HCT116 (cell line): ENCODE results near the gene IFITM2. TPM values are rescaled to one million over a fixed set of nuclear protein-coding genes. Genes with fewer than 3 reads are reported as not detected.

Experiments used
- ATAC-seq: fragments of 200-7000 bp; cut with Tn5 transposase; 2 replicates; pipeline ENCODE4 v1.9.1; 2020; ENCODE audit warnings: mild to moderate bottlenecking, moderate library complexity
- BruUV-seq: library from RNA; stranded (reverse); fragments of 400-500 nt; replicated peaks from 2 replicates; lab custom pipeline; 2021; lab: Mats Ljungman, UMichigan
- CTCF ChIA-PET: fragments of 300-600 bp; sonication (Branson Sonifier 250); formaldehyde crosslinking; loops from one replicate; lab custom pipeline; 2021; ENCODE audit warnings: antibody characterized with exemption; lab: Charles Lee
- POLR2A ChIA-PET: fragments of 300-600, 350-600 bp; sonication (Branson Sonifier 250); formaldehyde crosslinking; loops from one replicate; lab custom pipeline; 2021; ENCODE audit warnings: antibody characterized with exemption; lab: Charles Lee
- RAD21 ChIA-PET, 2 experiments: fragments of 300-600 bp; sonication (Branson Sonifier 250); formaldehyde crosslinking; loops; one replicate each; lab custom pipeline; 2023; ENCODE audit warnings: low total read pairs in 2 of 2; ENCODE audit not compliant: uncharacterized antibody in 2 of 2, unreplicated experiment in 2 of 2, low non-redundant PET in 1 of 2; lab: Charles Lee
- DNase-seq: peaks from one replicate; pipeline ENCODE4 v3.0.0-alpha.2; 2010; ENCODE audit warnings: low read depth, low spot score
- H2AFZ ChIP-seq: fragments of 200-600 bp; shearing (Covaris generic), sonication (generic); 2 replicates; pipeline ENCODE4 v1.6.1; 2017; ENCODE audit warnings: low read depth, mixed run types, mixed read lengths, antibody characterized with exemption, low read length; ENCODE audit not compliant: poor library complexity, severe bottlenecking
- H3K27ac ChIP-seq: 2 replicates; pipeline ENCODE4 v1.5.1; 2012; ENCODE audit warnings: low read depth, low read length
- H3K27me3 ChIP-seq: fragments of 200-600 bp; sonication (generic); 2 replicates; pipeline ENCODE4 v1.6.1; 2016; ENCODE audit warnings: mixed run types, low read length, mixed read lengths; ENCODE audit not compliant: insufficient read depth
- H3K36me3 ChIP-seq, 2 experiments: fragments of 200-500 bp in 1 of 2; fragments of 200-600 bp in 1 of 2; sonication (Bioruptor generic) in 1 of 2; sonication (generic) in 1 of 2; 2 replicates each; pipeline versions ENCODE4 v1.5.1 to v1.6.1; 2014 to 2016; ENCODE audit warnings: low read length in 2 of 2, inconsistent platforms in 1 of 2, mixed read lengths in 1 of 2, mixed run types in 1 of 2; ENCODE audit not compliant: insufficient read depth in 2 of 2, control insufficient read depth in 1 of 2
- H3K4me1 ChIP-seq, 2 experiments: fragments of 200-600 bp in 1 of 2; sonication (generic) in 1 of 2; 2 replicates each; pipeline versions ENCODE4 v1.5.1 to v1.6.1; 2012 to 2017; ENCODE audit warnings: low read length in 2 of 2, inconsistent platforms in 1 of 2, mild to moderate bottlenecking in 1 of 2, mixed read lengths in 1 of 2, mixed run types in 1 of 2, moderate library complexity in 1 of 2; ENCODE audit not compliant: insufficient read depth in 2 of 2, control insufficient read depth in 1 of 2
- H3K4me2 ChIP-seq: fragments of 200-600 bp; sonication (generic); 2 replicates; pipeline ENCODE4 v1.6.1; 2017; ENCODE audit warnings: mixed run types, low read length, mixed read lengths
- H3K4me3 ChIP-seq, 2 experiments: fragments of 200-600 bp in 1 of 2; sonication (generic) in 1 of 2; replicated peaks in 1 of 2; 2 replicates each; pipeline ENCODE4 v1.5.1; 2011 to 2016; ENCODE audit warnings: low read length in 2 of 2, control low read depth in 1 of 2, low read depth in 1 of 2, mild to moderate bottlenecking in 1 of 2, mixed read lengths in 1 of 2, mixed run types in 1 of 2
- H3K79me2 ChIP-seq: fragments of 200-600 bp; sonication (generic); 2 replicates; pipeline ENCODE4 v1.6.1; 2017; ENCODE audit warnings: mild to moderate bottlenecking, mixed run types, low read length, moderate library complexity, mixed read lengths; ENCODE audit not compliant: insufficient read depth
- H3K9ac ChIP-seq: fragments of 200-600 bp; sonication (generic); 2 replicates; pipeline ENCODE4 v1.6.1; 2016; ENCODE audit warnings: low read length, mixed read lengths
- H3K9me2 ChIP-seq: fragments of 200-600 bp; sonication (generic), shearing (Covaris generic); 2 replicates; pipeline ENCODE4 v1.6.1; 2017; ENCODE audit warnings: mixed run types, mild to moderate bottlenecking, moderate library complexity; ENCODE audit not compliant: insufficient read depth
- H3K9me3 ChIP-seq, 2 experiments: fragments of 200-500 bp in 1 of 2; fragments of 200-600 bp in 1 of 2; sonication (Bioruptor generic) in 1 of 2; sonication (generic) in 1 of 2; 2 replicates each; pipeline ENCODE4 v1.6.1; 2014 to 2017; ENCODE audit warnings: low read length in 2 of 2, mixed read lengths in 2 of 2, inconsistent platforms in 1 of 2, low read depth in 1 of 2, mild to moderate bottlenecking in 1 of 2, mixed run types in 1 of 2, moderate library complexity in 1 of 2; ENCODE audit not compliant: control insufficient read depth in 1 of 2, insufficient read depth in 1 of 2
- H4K20me1 ChIP-seq: fragments of 200-600 bp; sonication (generic), shearing (Covaris generic); 2 replicates; pipeline ENCODE4 v1.6.1; 2017; ENCODE audit warnings: mixed run types, mild to moderate bottlenecking, moderate library complexity; ENCODE audit not compliant: insufficient read depth
- CBX3 ChIP-seq: IDR thresholded peaks from 2 replicates; pipeline ENCODE4 v1.6.1; 2012; ENCODE audit warnings: low read depth
- CEBPB ChIP-seq: IDR thresholded peaks from 2 replicates; pipeline ENCODE4 v1.6.1; 2012; ENCODE audit warnings: low read depth
- EGR1 ChIP-seq: IDR thresholded peaks from 2 replicates; pipeline ENCODE4 v1.6.1; 2012; ENCODE audit warnings: low read depth
- ELF1 ChIP-seq: IDR thresholded peaks from 2 replicates; pipeline ENCODE4 v1.6.1; 2012; ENCODE audit warnings: low read depth, borderline replicate concordance
- EZH2 ChIP-seq: fragments of 200-600 bp; sonication (generic); IDR thresholded peaks from 2 replicates; pipeline ENCODE4 v1.6.1; 2017; ENCODE audit warnings: antibody characterized with exemption, mixed run types
- EZH2phosphoT487 ChIP-seq: fragments of 200-600 bp; IDR thresholded peaks from 2 replicates; pipeline ENCODE4 v1.6.1; 2018; ENCODE audit warnings: antibody characterized with exemption, borderline replicate concordance
- JUND ChIP-seq: IDR thresholded peaks from 2 replicates; pipeline ENCODE4 v1.6.1; 2012
- POLR2A ChIP-seq: IDR thresholded peaks from 2 replicates; pipeline ENCODE4 v1.7.0; 2011; ENCODE audit warnings: borderline replicate concordance; ENCODE audit not compliant: insufficient read depth, insufficient read length; ENCODE audit errors: extremely low read depth
- RAD21 ChIP-seq: IDR thresholded peaks from 2 replicates; pipeline ENCODE4 v1.6.1; 2012; ENCODE audit warnings: low read depth, mild to moderate bottlenecking
- SIN3A ChIP-seq: IDR thresholded peaks from 2 replicates; pipeline ENCODE4 v1.6.1; 2012; ENCODE audit warnings: low read depth
- SP1 ChIP-seq: IDR thresholded peaks from 2 replicates; pipeline ENCODE4 v1.6.1; 2012; ENCODE audit warnings: low read depth
- YY1 ChIP-seq: IDR thresholded peaks from 2 replicates; pipeline ENCODE4 v1.6.1; 2011; ENCODE audit warnings: low read length, low read depth, moderate library complexity, mild to moderate bottlenecking; ENCODE audit not compliant: insufficient replicate concordance; ENCODE audit errors: extremely low read depth
- ZFX ChIP-seq: fragments of 450-650 bp; IDR thresholded peaks from 2 replicates; pipeline ENCODE4 v1.6.1; 2017
- ZNF274 ChIP-seq: fragments of 200-500 bp; sonication (Bioruptor generic); IDR thresholded peaks from 2 replicates; pipeline ENCODE4 v1.6.1; 2014; ENCODE audit warnings: mild to moderate bottlenecking, low read depth, low read length, inconsistent platforms
- intact Hi-C: fragments of 100-400 bp; cut with micrococcal nuclease; formaldehyde crosslinking; loops from 2 replicates; pipeline ENCODE4 v1.10.0; 2022
- total RNA-seq: library from RNA; stranded (reverse); gene quantifications from one replicate; pipeline ENCODE4 v1.2.1, GENCODE V29; 2021; ENCODE audit not compliant: unreplicated experiment
- TF ChIP-seq, protein P1 (sequence below): IDR thresholded peaks from 2 replicates; pipeline ENCODE4 v1.6.1; 2012

IFITM2 gene
- total RNA-seq, 1 experiment from 2014 or later: 106 TPM

DNA sequence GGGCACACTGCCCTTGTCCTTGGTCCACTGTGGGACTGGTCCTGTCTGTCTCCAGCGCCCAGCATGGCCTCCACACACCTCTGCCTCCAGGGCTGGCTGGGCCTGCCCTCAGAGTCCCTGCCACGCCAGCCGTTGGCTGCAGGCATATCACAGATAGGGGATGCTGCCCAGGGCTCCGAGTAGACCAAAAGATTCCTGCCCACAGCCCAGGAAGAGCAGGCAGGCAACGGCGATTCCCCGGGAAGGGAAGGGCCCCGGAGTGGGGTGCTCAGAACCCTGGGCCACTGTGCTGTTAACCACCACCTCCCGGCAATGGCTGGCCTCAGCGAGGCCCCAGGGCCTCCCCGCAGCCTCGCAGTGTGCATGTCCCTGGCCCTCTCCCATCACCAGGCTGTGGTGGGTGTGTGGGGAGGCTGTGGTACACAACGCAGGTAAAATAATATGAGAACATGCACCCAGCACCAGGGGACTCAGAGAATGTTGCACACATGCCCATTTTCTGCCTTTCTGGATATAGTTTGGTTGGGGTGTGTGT lies 10.5 kb upstream of the IFITM2 start (continued):
- TF ChIP-seq JUND: no peak
- no peak for TF ChIP-seq ZFX
- TF ChIP-seq, all 23 proteins: peak for 0

DNA sequence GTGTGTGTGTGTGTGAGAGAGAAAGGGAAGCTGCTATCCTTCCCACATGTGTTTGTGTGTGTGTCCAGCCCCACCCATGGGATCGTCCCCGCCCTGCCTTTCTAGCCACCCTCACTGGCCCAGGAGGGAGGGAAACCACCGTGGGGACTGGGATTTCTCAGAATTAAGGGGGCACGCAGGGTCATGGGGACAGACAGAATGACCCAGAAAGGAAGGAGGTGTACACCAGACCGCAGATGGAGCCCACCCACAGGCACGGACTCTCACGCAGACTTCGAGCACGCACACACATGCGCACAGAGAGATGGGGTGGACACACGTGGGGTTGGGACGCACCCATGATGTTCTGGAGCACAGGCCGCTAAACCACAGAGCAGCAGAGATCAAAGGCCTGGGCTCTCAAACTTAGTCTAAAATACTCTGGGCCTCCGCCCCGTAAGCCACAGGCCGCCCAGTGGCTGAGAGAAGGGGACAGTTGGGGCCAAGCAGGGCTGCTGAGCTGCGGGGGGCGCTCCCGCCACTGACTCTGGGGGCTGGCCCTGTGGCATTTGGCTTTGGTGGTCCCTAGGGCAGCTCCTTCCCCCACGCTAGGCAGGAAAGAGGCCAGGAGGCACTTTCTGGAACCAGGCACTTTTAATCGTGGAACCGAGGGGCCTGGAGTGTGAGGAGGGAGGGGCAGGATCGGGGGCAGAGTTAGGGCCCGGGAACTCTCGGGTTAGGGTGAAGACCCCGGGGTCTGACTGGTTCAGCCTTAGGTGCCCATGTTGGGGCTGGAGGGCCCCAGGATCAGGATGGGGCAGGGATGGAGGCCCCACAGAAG lies 9.8 kb upstream of the IFITM2 start:
- no peaks in the 10 kb centered on the region for H4K20me1 ChIP-seq
- DNase-seq (no peak), ATAC-seq (peak; percentile 10; the same call in 1 of the 2 replicates)
- intact Hi-C loops: no loop called here
- ChIA-PET POLR2A (interaction anchor here (1.3 kb wide), 1 partner anchor 10 kb away, joined by 3 read pairs; the partner anchor contains the start of gene IFITM2), RAD21 (no interaction called here), CTCF (no interaction called here)
- H3K9me2 ChIP-seq: no peaks in the 10 kb centered on the region
- H3K4me2 ChIP-seq: no peak overlapping the region
- peaks cover 0 to 3% of the 10 kb centered on the region in 2 experiments; a peak in 1 of 4 replicates for H3K4me1 ChIP-seq
- TF ChIP-seq CBX3: no peak
- H3K9me3 ChIP-seq: no peaks in the 10 kb centered on the region
- no peaks in the 10 kb centered on the region for H3K27me3 ChIP-seq
- H3K4me3 ChIP-seq: no peak overlapping the region
- no peak overlapping the region for H2AFZ ChIP-seq
- no peaks in the 10 kb centered on the region for H3K79me2 ChIP-seq
- H3K27ac ChIP-seq: no peak overlapping the region; the same call in 1 of the 2 replicates
- no TSS peak for BruUV-seq
- H3K9ac ChIP-seq: no peak overlapping the region
- H3K36me3 ChIP-seq: peaks cover 0 to 5% of the 10 kb centered on the region in 2 experiments; a peak in 2 of 4 replicates

DNA sequence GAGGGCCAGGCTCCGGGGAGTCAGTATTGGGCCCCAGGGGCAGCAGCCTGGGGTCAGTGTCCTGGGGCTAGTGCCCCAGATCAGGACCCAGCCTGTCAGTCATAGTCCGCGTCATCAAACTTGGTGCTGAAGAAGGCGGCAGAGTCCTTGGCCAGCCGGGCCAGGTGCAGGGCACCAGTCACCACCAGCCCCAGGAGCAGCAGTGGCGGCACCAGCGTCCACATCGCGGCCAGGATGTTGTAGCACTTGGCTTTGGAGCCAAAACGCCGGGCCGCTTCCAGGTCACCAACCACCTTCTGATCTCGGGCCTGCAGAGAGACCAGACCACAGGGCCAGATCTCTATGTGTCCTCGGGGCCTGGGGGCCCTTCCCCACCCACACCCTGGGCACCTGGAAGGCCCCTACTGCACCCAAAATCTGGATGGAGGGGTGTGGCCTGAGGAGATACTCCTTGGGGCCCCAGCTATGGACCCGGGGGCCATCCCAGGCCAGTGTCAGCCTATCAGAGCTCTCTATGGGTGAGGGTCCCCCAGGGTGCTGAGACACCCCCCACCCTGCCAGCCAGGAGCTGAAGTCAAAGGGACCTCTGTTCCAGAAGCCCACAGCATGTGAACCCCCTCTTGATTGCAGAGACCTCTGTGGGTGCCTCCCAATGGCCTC lies 9.1 kb upstream of the IFITM2 start:
- no peak overlapping the region for H3K9ac ChIP-seq
- DNase-seq (no peak), ATAC-seq (no peak)
- ChIA-PET POLR2A (interaction anchor here (1.3 kb wide), 1 partner anchor 9 kb away, joined by 3 read pairs; the partner anchor contains the start of gene IFITM2), CTCF (no interaction called here), RAD21 (no interaction called here)
- no TSS peak for BruUV-seq
- H3K27me3 ChIP-seq: no peaks in the 10 kb centered on the region
- no peaks in the 10 kb centered on the region for H3K9me3 ChIP-seq
- no peak overlapping the region for H3K4me3 ChIP-seq
- no peak overlapping the region; the same call in 1 of the 2 replicates for H3K27ac ChIP-seq
- H4K20me1 ChIP-seq: no peaks in the 10 kb centered on the region
- peaks cover 0 to 3% of the 10 kb centered on the region in 2 experiments; a peak in 1 of 4 replicates for H3K4me1 ChIP-seq
- intact Hi-C loops: no loop called here
- H3K36me3 ChIP-seq: peaks cover 0 to 5% of the 10 kb centered on the region in 2 experiments; a peak in 2 of 4 replicates
- H3K79me2 ChIP-seq: no peaks in the 10 kb centered on the region
- no peak overlapping the region for H3K4me2 ChIP-seq
- H2AFZ ChIP-seq: no peak overlapping the region
- no peaks in the 10 kb centered on the region for H3K9me2 ChIP-seq
- TF ChIP-seq, protein P1, sequence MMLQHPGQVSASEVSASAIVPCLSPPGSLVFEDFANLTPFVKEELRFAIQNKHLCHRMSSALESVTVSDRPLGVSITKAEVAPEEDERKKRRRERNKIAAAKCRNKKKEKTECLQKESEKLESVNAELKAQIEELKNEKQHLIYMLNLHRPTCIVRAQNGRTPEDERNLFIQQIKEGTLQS: no peak
- TF ChIP-seq ZFX (no peak), EZH2phosphoT487 (no peak), EGR1 (no peak), JUND (no peak), POLR2A (no peak), CEBPB (no peak), RAD21 (no peak), SP1 (no peak), ELF1 (no peak), SIN3A (no peak), EZH2 (no peak), YY1 (no peak), ZNF274 (no peak)
